KBM-7 (cell line): ENCODE measurements around the gene CHRD.
A peak's percentile ranks its signal among the peaks of the same experiment; 100 is the strongest.

Experiments used
- DNase-seq: peaks from one replicate; pipeline ENCODE4 v3.0.0-alpha.2; 2015
- in situ Hi-C: fragments of 300-500 bp; cut with MboI; formaldehyde crosslinking; loops from 2 replicates; pipeline ENCODE4 v1.14.3; 2020; ENCODE audit warnings: low sequenced_read_pairs, low pct_unique_long_range_greater_than_20kb, mixed read lengths

Gene CHRD

DNA sequence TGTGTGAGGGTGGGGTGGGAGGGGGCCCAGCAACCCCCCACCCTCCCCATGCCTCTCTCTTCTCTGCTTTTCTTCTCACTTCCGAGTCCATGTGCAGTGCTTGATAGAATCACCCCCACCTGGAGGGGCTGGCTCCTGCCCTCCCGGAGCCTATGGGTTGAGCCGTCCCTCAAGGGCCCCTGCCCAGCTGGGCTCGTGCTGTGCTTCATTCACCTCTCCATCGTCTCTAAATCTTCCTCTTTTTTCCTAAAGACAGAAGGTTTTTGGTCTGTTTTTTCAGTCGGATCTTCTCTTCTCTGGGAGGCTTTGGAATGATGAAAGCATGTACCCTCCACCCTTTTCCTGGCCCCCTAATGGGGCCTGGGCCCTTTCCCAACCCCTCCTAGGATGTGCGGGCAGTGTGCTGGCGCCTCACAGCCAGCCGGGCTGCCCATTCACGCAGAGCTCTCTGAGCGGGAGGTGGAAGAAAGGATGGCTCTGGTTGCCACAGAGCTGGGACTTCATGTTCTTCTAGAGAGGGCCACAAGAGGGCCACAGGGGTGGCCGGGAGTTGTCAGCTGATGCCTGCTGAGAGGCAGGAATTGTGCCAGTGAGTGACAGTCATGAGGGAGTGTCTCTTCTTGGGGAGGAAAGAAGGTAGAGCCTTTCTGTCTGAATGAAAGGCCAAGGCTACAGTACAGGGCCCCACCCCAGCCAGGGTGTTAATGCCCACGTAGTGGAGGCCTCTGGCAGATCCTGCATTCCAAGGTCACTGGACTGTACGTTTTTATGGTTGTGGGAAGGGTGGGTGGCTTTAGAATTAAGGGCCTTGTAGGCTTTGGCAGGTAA lies 34.3 kb upstream of the CHRD start:
- DNase-seq = peak; percentile 73

DNA sequence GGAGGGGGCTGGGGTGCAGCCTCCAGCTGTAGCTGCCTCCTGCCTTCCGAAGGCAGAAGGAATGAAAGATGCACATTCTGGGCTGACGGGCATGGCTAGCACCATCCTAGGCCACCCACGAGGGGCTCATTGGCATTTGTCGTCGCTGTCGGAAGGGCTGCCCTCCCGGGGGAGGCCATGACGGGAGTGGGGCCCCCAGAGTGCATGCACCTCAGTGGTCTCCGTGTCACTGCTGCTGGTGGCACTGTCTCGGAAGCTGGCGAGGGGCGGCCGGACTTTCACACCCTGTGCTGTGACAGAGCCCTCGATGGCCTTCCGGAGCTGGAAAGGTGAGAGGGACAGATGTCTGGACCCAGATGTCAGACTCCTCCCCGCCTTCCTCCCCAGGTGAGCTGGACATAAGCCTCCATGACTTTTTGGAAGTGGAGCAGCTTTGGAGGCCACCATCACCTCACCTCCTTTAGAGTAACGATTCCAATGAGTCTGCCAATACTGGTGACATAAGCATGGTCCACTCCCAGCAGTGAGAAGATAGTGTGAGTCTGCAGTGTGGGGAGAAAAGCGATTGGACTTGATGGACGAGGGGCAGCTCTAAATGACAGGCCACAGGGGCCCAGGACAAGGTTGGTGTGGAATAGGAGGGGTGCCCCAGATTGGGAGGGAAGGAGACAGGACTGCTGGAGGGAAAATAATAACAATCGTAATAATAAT lies 33.2 kb upstream of the CHRD start:
- no peak for DNase-seq
- in situ Hi-C loops = no loop called here

More for the DNA sequence above, 34.3 kb upstream of the CHRD start:
- in situ Hi-C loops = no loop called here

DNA sequence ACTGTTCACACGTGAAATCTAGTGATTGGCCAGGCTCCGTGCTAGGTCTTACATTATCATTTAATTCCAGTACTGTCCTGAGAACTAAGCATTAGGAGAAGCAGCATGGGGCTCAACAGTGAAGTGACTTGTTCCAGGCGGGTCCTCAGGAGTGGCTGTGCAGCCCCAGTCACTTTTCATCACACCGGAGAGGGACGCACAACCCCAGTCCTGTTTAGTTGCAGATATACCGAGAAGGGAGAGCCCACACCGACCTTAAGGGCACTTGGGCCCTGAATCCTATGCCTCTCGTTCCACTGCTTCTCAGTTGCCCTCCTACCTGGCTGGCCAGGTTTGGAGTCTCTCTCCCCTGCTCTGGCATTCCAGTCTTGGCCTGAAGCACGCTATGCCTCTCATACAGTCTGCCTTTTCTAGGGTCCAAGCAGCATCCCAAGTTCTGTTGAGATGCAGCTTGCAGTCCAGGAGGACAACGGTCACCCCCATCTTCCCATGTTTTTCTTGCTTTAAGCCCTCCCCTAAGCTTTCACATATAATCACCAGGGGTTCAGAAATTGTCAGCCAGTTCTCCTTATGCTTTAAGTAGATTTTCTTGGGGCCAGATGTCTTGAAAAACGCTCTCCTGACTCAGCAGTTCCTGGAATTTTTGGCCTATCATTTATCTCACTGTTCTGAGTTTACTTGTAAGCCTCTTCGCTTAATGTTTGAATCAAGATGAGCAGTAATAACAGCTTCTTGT lies 32.4 kb upstream of the CHRD start:
- in situ Hi-C loops = no loop called here

DNA sequence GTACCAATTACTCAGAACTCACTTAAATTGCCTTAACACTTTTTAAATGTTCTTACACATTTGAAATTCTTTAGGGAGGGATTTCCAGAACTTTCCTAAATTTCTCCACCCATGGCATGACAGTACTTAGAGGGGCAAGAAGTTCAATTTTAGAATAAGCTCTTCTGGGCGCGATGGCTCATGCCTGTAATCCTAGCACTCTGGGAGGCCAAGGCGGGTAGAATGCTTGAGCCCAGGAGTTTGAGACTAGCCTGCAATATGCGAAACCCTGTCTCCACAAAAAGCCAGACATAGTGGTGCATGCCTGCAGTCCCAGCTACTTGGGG lies 31.8 kb upstream of the CHRD start:
- in situ Hi-C loops = no loop called here
- no peak for DNase-seq

More for the DNA sequence above, 32.4 kb upstream of the CHRD start:
- no peak for DNase-seq

DNA sequence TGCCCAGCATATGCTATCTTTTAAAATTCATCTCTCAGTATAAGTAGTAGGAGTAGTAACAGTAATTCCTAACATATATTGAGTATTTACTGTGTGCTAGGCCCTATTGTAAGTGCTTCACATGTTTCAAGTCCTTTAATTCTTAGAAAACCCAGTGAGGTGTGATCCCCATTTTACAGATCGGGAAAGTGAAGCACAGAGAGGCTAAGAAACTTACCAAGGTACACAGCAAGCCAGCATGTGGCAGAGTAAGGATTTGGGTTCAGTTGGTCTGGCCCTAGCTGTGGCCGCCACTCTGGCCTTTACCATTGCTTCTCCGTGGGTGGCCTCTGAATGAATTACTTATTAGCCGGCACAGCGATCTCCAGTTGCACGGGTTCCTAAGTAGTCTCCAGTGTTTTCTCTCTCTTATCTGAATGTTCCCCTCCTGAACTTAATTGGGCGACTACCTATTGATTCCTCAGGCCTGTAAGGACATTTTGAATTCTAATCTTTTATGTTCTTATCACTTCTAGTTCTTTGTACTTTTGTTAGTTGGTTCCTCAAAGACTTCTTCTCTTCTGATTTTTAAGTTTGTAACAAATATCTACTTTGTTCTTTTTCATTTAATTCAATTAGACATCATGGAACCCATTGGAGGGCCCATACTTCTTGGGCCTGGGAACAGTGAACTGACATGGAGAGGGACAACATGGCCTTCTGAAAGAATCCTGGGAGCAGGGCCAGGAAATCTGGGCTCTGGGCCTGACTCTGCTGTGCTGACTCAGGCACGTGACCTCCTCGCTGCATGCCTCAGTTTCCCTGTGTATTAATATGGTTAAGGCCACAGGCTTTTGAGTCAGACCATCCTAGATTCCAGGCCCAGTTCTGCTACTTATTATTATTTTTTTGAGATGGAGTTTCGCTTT lies 30.0 kb upstream of the CHRD start:
- DNase-seq = no peak
- in situ Hi-C loops = loop anchor here (25.0 kb wide), 1 partner anchor 412 kb away; no protein-coding TSS in a partner anchor

DNA sequence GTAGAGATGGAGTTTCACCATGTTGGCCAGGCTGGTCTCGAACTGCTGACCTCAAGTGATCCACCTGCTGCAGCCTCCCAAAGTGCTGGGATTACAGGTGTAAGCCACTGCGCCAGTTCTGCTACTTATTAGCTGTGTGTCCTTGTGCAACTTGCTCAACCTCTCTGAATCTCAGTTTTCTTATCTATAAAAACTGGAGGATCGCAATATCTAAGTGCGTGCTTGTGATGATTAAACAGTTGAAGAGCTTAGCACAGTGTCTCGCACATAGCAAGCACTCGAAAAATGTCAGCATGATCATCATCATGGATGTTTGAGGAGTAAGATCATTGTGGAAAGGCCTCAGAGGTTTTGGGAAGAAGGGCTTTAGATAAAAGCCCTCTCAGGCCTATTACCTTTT lies 29.2 kb upstream of the CHRD start:
- in situ Hi-C loops = loop anchor here (25.0 kb wide), 1 partner anchor 412 kb away; no protein-coding TSS in a partner anchor
- DNase-seq = no peak

DNA sequence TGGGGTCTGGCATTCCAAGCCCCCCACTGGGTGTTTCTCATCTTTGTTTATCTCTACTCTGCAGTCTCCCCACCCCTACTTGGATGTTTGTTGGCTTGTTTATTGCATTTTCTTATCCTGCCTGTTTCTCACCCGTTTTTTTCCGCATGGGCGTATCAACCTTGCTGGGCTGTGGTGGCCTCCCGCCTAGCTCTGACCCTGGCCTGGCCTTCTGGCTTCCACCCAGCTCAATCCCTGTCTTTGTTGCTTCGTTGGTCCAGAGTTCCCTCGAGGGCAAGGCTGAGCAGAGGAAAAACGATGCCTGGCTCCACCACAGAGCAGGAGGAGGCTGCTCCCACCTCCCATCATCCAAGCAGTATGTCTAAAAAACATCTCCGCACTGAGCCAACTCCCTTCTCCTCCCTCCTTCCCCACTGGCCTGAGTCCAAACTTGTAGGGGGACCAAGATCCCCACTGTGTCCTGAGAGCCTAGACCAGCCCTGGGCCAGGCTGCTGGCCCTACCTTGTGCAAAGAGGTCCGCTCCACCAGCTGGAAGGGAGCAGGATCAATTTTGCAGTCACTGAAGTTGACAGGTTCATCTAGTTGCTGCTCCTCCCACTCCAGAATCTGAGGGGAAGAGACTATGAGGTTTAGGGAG lies 28.2 kb upstream of the CHRD start:
- in situ Hi-C loops = loop anchor here (25.0 kb wide), 1 partner anchor 411 kb away; no protein-coding TSS in a partner anchor
- no peak for DNase-seq

DNA sequence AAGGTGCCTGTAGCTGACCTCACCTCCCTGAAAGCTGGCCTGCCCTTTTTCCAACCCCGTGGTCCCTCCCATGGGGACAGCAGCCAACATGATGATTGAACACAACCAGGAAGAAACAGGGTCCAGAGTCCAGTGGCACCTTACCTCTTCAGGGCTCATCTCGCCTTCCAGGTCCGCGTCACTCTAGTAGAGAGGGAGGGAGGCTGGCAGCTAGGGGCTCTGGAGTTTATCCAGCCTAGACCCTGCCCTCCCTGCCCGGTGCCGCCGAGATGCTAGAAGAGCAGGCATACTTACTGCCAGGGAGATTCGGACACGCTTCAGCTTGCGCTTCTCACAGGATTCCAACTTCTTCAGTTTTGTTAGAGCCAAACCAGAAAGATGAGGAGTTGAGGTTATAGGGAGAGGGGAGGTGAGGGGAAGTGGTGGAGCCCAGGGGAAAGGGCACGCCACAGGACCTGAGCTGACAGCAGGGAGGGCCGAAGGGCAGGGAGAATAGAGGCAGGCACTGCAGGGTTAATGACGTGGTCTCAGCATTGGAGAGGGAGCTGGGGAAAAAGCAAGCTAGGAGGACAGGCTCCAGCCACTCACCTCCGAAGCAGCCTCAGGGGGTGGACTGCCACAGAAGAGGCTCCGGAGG lies 27.6 kb upstream of the CHRD start:
- in situ Hi-C loops = loop anchor here (25.0 kb wide), 1 partner anchor 410 kb away; no protein-coding TSS in a partner anchor
- no peak for DNase-seq

DNA sequence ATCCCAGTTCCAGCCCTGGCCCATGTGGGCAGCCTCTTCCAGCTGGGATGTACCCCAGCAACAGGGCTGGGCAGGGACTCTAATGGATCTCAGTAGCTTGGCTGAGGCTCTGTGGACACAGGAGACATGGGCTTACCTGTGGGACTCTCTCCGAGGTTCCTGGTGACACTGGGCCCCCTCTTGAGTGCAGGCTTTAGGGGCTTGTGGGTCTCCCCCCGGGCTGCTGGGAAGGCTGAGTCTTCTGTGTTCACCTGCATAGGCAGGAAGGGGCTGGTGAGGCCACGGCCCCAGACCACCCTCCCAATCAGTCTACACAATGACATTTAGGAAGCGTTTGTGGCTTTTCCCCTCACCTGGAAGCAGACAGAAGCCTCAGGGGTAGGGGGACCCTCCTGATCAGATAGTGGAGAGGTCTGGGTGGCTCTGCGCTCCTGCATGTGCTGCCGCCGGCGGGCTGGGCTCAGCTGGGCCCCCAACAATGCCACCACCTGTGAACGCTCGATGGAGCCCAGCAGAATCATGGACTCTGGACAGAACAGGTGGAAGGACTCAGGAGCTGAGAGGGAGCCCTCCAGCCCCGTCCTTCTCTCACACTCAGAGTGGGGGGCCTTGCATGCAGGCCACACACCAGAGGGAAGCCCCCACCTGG lies 26.8 kb upstream of the CHRD start:
- in situ Hi-C loops = loop anchor here (25.0 kb wide), 1 partner anchor 409 kb away; no protein-coding TSS in a partner anchor
- DNase-seq = no peak

DNA sequence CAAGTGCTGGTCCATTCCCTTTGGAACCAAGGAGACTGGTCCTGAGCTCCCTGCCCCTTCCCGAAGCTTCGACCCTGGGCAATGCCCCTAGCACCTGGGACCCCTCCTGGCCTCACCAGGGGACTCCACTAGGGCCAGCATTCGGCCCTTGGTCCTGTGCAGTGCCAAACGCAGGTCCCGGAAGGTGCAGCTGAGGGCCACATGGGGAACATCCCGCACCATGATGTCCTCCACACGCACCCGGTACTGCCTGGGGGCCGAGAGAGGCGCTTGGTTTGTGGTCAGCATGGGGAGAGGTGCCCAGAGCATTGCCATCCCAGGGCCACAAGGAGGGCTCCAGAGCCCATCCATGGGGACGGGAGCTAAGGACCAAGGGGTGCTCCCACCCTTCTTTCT lies 26.3 kb upstream of the CHRD start:
- in situ Hi-C loops = loop anchor here (25.0 kb wide), 1 partner anchor 409 kb away; no protein-coding TSS in a partner anchor

DNA sequence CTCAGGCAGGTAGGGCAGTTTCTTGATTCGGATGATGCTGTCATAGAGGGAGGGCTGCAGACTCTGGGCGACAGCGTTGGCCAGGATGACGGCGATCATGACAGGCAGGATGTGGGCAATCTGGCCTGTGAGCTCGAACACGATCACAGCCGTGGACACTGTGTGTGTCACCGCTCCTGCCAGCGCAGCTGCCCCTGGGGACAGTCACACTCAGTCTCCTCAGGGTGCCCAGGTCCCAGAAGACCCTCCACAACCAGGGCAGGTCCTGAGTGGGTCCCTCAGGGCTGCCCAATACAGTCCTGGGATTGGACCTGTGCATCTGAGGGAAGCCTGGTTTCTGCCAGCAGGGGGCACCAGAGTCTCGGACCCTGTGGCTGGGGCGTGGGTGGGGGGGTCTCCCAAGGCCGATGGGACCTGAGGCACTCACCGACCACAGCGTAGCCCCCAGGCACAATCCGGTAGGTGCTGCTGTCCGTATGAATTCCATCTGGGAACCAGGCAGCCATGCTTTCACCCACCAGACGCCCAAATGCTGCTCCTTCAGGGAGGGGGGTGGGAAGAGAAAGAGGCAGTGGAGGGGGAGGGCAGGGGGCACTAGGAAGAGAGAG lies 25.6 kb upstream of the CHRD start:
- DNase-seq = peak; percentile 30
- in situ Hi-C loops = loop anchor here (25.0 kb wide), 1 partner anchor 408 kb away; no protein-coding TSS in a partner anchor

More for the DNA sequence above, 26.3 kb upstream of the CHRD start:
- DNase-seq = no peak

DNA sequence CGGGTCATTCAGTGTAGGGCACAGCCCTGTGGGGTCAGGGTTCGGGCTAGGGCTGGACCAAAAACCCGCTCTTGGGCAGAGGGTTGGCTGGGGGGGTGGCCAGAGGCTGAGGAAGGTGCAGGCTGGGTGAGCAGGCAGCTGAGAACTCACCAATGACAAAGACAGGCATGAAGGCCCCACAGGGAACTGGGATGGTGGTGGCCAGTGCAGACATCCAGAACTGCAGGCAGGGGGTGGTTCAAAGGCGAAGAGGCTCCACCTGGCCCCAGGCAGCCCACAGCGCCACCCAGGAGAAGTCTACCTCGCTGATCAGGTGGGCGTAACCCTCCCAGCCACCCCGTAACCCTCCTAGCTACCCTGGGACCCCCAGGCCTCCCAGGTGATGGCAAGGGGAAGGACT lies 25.1 kb upstream of the CHRD start:
- in situ Hi-C loops = loop anchor here (25.0 kb wide), 1 partner anchor 408 kb away; no protein-coding TSS in a partner anchor
- DNase-seq = no peak

DNA sequence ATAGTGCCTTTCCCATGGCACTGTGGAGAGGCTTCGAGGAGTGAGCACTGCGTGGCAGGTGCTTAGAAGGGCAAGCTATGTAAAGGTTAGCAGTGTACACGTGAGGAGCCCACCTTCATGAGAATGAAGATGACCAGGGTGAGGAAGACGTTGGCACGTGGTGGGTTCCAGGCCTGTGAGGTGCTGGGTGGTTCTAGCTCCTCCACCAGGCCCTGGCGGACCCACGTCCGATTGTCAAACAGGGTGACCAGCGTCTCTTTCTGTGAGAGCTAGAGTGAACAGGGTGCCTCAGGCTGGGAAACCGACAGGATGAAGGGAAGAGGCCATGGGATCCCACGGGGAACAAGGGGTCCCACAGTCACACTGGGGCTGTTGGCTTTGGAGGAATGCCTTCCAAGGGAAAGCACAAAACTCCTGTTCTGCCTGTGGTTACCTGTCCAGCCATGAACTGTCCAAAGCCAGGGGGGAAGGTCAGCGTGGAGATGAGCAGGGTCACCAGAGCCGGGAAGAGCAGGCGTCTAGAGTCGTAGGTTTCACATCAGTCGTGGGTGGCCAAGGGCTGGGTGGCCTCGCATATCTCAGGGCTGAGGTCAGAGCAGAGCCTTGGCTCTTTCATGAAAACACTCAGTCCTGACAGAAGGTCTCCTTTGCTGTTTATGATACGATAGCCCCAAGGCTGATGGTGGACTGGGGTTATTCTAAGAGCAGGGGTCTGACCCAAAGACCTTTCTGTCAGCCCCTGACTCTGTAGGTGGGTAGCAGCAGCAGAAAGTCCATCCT lies 24.4 kb upstream of the CHRD start:
- no peak for DNase-seq
- in situ Hi-C loops = loop anchor here (25.0 kb wide), 1 partner anchor 407 kb away; no protein-coding TSS in a partner anchor

DNA sequence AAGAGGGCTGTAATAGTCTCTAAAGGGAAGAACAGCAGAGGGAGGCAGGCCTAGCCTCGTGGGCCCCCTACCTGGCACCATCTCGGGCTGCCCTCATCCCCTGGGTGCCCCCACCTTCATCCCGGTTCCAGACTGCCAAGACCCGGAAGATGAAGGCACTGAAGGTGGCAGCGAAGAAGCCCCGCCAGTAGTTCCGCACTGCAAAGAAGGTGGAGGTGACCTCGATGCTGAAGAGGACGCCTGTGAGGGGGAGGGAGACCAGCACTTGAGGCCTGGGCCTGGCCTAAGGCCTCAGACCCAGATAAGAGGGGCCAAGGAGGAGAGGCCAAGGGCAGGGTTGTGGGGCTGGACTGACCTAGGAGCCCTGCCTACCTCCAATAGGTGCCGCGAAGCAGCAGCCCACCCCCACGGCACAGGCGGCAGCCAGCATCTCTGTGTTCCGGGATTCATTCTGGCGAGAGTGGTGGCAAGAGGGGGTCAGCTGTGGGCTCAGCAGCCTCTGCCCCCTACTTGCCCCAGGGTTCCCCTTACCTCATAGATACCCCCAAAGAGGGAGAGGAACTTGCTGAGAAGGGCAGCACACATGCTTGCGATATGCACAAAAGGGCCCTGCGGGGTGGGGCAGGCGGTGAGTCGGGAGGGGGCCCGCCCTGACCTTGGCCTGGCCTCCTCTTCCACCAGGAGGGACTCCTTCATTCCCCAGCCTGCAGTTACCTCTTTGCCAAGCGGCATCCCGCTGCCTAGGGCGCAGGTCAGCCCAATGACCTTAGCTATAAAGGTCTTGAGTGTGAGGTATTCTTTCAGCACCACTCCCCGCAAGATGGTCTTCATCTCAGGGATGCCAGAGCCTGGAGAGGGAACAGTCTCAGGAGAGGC lies 22.4 kb upstream of the CHRD start:
- in situ Hi-C loops = loop anchor here (25.0 kb wide), 1 partner anchor 405 kb away; no protein-coding TSS in a partner anchor
- no peak for DNase-seq
